Measurements from ENCODE around the gene PICK1.

The PICK1 gene

DNA sequence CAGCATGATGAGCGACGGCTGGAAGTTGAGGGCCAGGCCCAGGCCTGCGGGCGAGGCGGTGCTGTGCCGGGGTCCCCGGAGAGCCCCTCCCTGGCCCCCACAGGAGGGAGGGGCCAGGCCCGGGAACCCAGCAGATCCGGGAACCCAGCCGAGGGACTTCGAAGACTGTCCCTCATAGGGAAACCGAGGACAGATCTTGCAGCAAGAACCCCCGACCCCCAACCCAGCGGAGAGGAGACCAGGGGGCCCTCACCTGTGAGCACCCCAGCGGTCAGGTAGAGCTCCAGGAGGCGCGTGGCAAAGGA, 24.4 kb downstream of the PICK1 start:
- Mint-ChIP-seq H3K9me3 (no peaks in the 10 kb centered on the region), H3K4me1 (ENCODE audit: low read depth) (peaks cover 10% of the 10 kb centered on the region), H3K27ac (no peak overlapping the region), H3K36me3 (ENCODE audit: low read depth) (no peaks in the 10 kb centered on the region), H3K27me3 (peaks cover 77% of the 10 kb centered on the region), H3K4me3 (no peak overlapping the region)
- intact Hi-C loops (cut with micrococcal nuclease) = no loop called here

DNA sequence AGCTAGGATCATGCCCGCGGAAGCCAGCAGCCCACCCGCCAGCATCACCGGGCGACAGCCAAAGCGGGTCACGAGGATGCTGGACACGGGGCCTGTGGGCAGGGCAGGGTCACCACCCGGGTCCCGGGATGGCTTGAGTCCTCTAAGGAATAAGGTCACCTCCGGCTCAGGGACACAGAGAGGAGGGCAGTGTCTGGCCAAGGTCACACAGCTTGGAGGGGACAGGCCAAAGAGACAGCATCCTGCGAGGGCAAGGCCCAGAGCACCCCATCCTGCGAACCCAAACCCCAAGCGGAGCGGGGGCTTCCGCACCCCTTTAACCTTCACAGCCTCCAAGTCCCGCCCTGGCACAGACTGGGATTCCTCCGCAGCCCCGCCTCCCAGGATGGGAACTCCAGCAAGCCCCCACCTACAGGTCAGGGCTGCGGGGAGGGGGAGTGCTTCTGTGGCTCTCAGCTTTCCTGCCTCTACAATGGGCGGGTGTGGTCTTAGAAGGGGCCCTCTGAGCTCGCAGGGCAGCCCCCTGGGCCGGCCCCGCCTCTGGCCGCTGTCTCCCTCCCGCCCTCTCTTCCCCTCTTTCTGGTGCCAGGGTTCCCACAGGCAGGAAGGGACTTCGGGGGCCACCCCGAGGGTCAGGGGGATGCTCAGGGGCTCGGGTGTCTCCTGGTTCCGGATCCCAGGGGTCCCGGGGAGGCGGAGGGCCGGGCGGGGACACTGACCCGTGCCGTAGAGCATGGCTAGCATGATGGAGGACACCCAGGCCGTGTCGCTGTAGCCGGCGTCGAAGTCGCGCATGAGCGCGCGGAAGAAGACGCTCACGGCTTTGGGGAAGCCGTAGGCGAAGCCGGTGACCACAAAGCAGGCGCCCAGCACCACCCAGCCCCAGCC, 25.0 kb downstream of the PICK1 start:
- no peak overlapping the region for H3K27ac Mint-ChIP-seq
- intact Hi-C loops (cut with micrococcal nuclease) = no loop called here
- H3K27me3 Mint-ChIP-seq = peaks cover 81% of the 10 kb centered on the region
- peaks cover 10% of the 10 kb centered on the region for H3K4me1 Mint-ChIP-seq (ENCODE audit: low read depth)
- H3K4me3 Mint-ChIP-seq = no peak overlapping the region
- H3K9me3 Mint-ChIP-seq = no peaks in the 10 kb centered on the region
- no peaks in the 10 kb centered on the region for H3K36me3 Mint-ChIP-seq (ENCODE audit: low read depth)

DNA sequence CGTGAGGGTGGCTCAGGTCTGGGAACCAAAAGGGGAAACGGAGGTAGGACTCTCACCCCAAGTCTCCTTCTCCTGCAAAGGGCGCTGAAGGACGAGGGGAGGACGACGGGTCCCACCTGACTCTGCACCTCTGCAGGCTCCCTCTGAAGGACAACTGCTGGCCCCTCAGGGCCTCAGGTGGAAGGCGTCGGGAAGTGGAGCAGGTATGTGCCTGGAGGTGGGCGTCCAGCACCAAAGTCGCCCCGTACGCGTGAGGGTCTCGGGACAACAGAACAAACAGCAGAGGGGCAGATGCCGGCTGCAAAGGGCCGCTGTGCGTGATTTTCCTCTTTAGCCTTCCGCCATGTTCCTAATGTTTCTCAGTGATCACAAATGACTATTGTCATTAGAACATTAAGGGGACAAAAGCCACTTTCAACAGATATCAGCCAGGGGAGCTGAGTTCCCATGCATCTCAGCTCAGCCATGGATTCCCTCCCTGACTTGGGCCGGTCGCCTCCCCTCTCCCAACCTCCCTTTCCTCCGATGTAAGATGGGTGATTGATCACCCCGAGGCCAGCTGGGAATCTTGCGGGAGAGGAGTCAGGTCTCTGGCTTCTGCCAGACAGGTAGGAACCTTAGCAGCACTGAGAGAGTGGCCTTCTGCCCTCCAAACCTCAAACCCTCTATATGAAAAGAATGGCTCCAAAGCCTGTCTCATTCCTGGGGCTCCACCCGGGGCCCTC, 25.9 kb downstream of the PICK1 start:
- no peak overlapping the region for H3K4me3 Mint-ChIP-seq
- no peak overlapping the region for H3K27ac Mint-ChIP-seq
- H3K36me3 Mint-ChIP-seq (ENCODE audit: low read depth) = no peaks in the 10 kb centered on the region
- H3K27me3 Mint-ChIP-seq = peaks cover 89% of the 10 kb centered on the region
- peaks cover 10% of the 10 kb centered on the region for H3K4me1 Mint-ChIP-seq (ENCODE audit: low read depth)
- H3K9me3 Mint-ChIP-seq = no peaks in the 10 kb centered on the region
- intact Hi-C loops (cut with micrococcal nuclease) = no loop called here

DNA sequence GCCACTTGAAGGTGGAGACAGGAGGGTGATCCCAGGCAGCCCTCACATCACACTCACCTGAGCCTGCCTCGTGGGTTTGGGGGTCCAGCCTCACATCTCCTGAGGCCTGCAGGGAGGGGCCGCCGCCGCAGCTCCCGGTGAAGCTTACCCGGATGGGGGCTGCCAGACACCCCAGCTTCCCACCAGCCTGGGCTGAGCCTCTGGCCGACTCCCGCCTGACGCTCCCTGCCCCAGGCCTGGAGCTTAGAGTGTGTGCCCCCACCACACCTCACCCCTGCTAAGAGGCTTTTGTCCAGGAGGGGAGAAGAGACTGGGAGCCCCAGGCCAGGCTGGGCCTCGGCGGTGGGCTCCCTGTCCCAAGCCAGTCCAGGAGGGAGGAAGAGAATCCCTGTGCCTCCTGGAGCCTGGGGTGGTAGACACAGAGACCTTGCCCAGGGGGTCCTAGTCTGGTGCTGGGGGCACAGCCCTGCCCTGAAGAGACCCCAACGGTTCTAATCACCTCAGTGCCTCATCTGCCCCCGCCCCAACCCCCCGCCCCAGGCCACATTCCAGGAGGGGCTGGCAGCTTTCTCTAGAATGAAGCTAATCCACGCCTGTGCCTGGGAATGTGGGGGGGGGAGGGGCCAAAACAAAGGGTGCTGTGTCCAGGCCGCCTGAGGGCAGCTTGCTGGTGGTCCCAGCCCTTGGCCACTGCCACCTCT, 26.9 kb downstream of the PICK1 start, which contains the start of gene SLC16A8:
SLC16A8 (minus strand) TSS at position 254 of the 701 bp plus-strand sequence. CDS start 1,311 bp downstream, outside the sequence.
- Mint-ChIP-seq H3K27ac (no peak within 1 kb of the TSS), H3K9me3 (no peaks in the 10 kb centered on the region), H3K27me3 (peaks cover 87% of the 10 kb centered on the region), H3K36me3 (ENCODE audit: low read depth) (no peaks in the 10 kb centered on the region), H3K4me1 (ENCODE audit: low read depth) (peaks cover 10% of the 10 kb centered on the region), H3K4me3 (no peak within 1 kb of the TSS)
- intact Hi-C loops (cut with micrococcal nuclease) = no loop called here

DNA sequence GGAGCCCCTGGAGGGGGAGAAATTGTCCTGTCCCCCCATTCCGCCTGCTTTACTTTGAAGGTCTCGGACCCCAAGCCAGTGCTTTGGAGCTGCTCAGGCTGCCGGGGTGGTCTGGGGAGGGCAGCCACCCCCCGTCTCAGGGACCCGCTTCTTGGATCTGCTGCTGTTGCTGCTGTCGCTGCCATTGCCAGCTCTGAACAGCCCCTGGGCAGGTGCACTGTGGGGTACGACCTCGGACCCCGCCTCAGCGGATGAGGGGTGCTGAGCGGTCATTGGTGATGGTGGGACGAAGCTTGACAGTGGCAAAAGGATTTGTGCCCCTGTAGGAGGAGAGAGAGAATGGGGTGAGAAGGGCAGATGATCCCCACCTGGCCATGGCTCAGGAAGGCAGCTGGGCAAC, 27.9 kb downstream of the PICK1 start:
- H3K27me3 Mint-ChIP-seq = peaks cover 84% of the 10 kb centered on the region
- H3K9me3 Mint-ChIP-seq = no peaks in the 10 kb centered on the region
- no peak overlapping the region for H3K4me3 Mint-ChIP-seq
- intact Hi-C loops (cut with micrococcal nuclease) = no loop called here
- peaks cover 10% of the 10 kb centered on the region for H3K4me1 Mint-ChIP-seq (ENCODE audit: low read depth)
- H3K27ac Mint-ChIP-seq = no peak overlapping the region
- H3K36me3 Mint-ChIP-seq (ENCODE audit: low read depth) = no peaks in the 10 kb centered on the region

DNA sequence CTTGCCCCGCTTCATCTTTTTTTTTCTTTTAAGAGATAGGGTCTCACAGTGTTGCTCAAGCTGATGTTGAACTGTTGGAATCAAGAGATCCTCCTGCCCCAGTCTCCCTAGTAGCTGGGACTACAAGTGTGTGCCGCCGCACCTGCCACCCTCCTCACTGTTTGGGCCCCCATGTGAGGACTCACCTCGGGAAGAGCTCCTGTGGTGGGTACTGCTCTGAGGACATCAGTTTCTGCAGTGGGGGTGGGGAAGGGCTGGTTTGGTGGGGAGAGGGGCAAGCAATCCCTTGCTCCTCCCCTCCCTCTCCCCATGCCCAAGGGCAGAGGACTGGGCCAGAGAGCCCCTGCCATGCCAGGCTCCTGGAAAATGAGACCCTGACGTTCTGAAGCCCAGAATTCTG, 28.3 kb downstream of the PICK1 start:
- Mint-ChIP-seq H3K4me3 (no peak overlapping the region), H3K9me3 (no peaks in the 10 kb centered on the region), H3K36me3 (ENCODE audit: low read depth) (no peaks in the 10 kb centered on the region), H3K27me3 (peaks cover 84% of the 10 kb centered on the region), H3K27ac (no peak overlapping the region), H3K4me1 (ENCODE audit: low read depth) (peaks cover 10% of the 10 kb centered on the region)
- intact Hi-C loops (cut with micrococcal nuclease) = no loop called here

DNA sequence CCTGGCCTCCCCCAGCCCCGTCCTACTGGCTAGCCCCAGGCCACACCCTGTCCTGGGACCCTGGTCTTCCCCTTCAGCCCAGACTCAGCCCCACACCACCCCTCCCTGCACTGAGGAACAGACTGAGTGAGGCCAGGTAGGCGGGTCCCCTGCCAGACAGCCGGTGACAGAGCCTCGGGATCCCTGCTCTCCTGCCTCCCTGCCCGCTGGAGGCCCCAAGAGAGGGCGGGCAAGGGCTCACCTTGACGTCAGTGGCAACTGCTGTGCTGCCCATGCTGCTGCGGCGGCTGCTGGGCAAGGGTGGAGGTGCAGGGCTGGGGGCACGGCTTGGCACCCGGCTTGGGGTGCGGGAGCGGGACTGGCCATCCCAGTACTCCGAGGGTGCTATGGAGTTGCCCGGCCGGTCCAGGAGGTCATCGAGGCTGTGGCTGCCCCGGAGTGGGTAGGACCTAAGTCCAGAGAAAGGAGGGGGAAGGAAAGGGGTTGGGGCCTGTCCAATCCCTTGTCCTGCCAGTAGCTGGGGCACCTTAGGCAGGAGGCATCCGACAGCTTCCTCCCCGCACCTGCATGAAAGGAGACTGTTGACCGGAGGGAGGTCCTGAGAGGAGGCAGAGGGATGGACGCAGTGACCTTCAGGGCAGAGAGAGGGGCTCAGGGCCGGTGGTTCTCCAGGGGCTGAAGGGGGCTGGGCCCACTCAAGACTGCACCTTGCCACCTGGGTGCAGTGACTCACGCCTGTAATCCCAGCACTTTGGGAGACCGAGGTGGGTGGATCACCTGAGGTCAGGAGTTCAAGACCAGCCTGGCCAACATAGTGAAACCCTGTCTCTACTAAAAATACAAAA, 29.0 kb downstream of the PICK1 start:
- intact Hi-C loops (cut with micrococcal nuclease) = no loop called here
- no peaks in the 10 kb centered on the region for H3K36me3 Mint-ChIP-seq (ENCODE audit: low read depth)
- no peaks in the 10 kb centered on the region for H3K9me3 Mint-ChIP-seq
- peaks cover 85% of the 10 kb centered on the region for H3K27me3 Mint-ChIP-seq
- H3K27ac Mint-ChIP-seq = no peak overlapping the region
- H3K4me1 Mint-ChIP-seq (ENCODE audit: low read depth) = peaks cover 10% of the 10 kb centered on the region
- no peak overlapping the region for H3K4me3 Mint-ChIP-seq

DNA sequence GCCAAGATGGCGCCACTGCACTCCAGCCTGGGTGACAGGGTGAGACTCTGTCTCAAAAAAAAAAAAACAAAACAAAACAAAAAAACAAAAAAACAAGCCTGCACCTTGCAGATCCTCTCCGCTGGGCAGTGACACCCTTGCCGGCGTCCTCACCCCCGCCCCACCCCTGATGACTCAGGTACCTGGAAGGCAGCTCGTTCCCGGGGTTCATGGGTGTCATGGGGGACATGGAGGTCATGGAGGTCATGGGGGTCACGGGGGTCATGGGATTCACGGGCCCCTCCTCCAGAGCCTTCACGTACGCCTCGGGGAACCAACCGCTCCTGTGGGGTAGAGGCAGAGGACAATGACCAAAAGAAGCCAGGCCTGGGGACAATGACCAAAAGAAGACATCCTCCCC, 29.7 kb downstream of the PICK1 start:
- Mint-ChIP-seq H3K4me3 (no peak overlapping the region), H3K27ac (no peak overlapping the region), H3K27me3 (peaks cover 82% of the 10 kb centered on the region), H3K4me1 (ENCODE audit: low read depth) (peaks cover 7% of the 10 kb centered on the region), H3K9me3 (no peaks in the 10 kb centered on the region), H3K36me3 (ENCODE audit: low read depth) (no peaks in the 10 kb centered on the region)
- intact Hi-C loops (cut with micrococcal nuclease) = no loop called here

DNA sequence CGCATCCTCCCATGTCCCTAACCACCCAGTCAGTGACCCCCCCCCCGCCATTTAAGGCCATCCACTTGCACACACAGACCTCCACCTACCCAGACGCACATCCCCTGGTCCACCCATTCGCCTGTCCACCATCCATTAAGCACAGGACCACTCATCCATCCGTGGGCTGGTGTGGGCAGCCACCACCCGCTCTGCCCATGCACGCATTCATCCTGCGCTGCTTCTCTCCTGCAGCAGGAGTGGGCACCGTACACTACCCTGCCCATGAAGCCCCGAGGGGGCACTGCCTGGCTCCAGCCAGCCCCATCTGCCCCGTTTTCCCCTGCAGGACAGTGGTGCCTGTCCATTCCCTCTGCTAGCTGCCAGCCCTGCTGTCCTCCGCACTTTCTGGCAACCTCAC, 30.7 kb downstream of the PICK1 start:
- no peaks in the 10 kb centered on the region for H3K9me3 Mint-ChIP-seq
- H3K4me1 Mint-ChIP-seq (ENCODE audit: low read depth) = no peaks in the 10 kb centered on the region
- peaks cover 73% of the 10 kb centered on the region for H3K27me3 Mint-ChIP-seq
- H3K4me3 Mint-ChIP-seq = no peak overlapping the region
- H3K36me3 Mint-ChIP-seq (ENCODE audit: low read depth) = no peaks in the 10 kb centered on the region
- H3K27ac Mint-ChIP-seq = no peak overlapping the region
- intact Hi-C loops (cut with micrococcal nuclease) = no loop called here

DNA sequence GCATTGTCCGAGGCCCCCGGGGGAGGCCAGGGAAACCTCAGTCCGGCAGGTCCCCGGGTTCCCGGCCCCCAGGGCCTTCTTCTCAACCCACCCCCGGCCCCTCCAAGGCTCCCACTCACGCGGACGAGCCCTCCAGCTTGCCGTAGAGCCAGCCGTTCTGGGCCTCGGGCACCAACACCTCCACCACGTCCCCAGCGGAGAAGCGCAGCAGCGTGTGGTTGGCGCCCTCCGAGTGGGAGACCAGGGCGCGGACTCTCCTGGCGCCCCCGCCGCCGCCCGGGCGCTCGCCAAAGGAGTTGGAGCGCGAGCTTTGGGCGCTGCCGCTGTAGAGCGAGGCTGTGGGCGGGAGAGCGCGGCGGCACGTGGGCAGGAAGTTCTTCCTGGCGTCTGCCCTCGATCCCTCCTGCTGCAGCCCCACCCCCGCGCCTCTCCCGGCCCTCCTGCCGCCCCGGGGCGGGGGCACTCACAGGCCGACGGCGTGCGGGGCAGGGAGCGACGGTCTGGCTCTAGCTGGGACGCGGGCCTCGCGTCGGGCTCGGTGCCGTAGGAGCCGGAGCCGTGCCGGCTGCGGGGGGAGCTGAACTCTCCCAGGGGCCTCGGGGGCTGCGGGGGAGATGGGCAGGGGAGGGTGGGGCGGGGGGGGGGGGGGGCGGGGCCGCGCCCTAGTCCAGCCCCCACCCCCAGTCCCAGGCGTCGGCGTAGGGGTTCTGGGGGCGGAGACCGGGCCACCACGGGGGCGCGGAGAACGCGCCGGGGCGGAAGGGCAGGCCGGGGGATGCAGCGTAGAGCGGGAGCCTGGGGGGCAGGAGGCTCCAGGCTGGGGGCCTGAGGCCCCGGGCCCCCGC, 31.6 kb downstream of the PICK1 start:
- Mint-ChIP-seq H3K9me3 (no peaks in the 10 kb centered on the region), H3K4me1 (ENCODE audit: low read depth) (no peaks in the 10 kb centered on the region), H3K4me3 (no peak overlapping the region), H3K36me3 (ENCODE audit: low read depth) (no peaks in the 10 kb centered on the region), H3K27me3 (peaks cover 68% of the 10 kb centered on the region), H3K27ac (no peak overlapping the region)
- intact Hi-C loops (cut with micrococcal nuclease) = no loop called here

DNA sequence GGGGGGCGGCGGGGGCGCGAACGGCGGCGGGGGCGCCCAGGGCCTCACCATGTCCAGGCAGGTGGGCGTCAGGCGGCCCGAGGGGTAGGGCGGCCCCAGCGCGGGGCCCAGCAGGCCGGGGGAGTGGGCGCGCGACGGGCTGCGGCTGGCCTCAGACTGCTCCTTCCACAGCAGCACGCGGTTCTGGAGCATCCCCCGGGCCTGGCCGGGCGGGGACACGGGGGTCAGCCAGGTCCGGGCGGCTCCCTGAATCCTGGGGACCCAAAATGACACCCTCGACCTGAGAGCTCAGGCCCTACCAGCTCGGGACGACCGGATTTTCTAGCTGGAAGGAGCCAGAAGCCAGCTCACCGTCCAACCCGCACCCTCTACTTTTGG, 32.3 kb downstream of the PICK1 start:
- Mint-ChIP-seq H3K9me3 (no peaks in the 10 kb centered on the region), H3K27ac (no peak overlapping the region), H3K27me3 (peaks cover 65% of the 10 kb centered on the region), H3K4me3 (no peak overlapping the region), H3K36me3 (ENCODE audit: low read depth) (no peaks in the 10 kb centered on the region), H3K4me1 (ENCODE audit: low read depth) (no peaks in the 10 kb centered on the region)
- intact Hi-C loops (cut with micrococcal nuclease) = no loop called here

DNA sequence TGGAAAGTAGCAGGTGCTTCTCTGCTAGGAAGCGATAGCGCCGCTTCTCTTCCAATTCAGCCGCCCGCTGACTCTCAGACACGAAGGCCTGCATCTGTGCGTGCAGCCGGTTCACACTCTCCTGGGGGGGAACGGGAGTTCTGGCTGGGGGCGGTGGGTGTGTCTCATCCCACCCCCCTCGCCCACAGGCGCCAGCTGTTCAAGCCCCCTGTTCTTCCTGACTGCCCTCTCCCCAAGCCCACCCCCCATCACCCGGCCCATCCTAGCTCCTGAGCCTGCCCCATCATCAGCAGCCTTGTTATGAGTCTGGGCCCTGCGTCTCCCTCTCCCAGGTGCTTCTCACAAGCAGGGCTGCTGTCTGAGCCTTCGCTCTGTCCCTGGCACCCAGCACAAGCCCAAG, 39.9 kb downstream of the PICK1 start:
- H3K4me1 Mint-ChIP-seq (ENCODE audit: low read depth) = no peaks in the 10 kb centered on the region
- H3K27ac Mint-ChIP-seq = no peak overlapping the region
- H3K9me3 Mint-ChIP-seq = no peaks in the 10 kb centered on the region
- H3K36me3 Mint-ChIP-seq (ENCODE audit: low read depth) = no peaks in the 10 kb centered on the region
- intact Hi-C loops (cut with micrococcal nuclease) = no loop called here
- peaks cover 25% of the 10 kb centered on the region for H3K27me3 Mint-ChIP-seq
- no peak overlapping the region for H3K4me3 Mint-ChIP-seq

All from dendritic cell treated with granulocyte-macrophage colony-stimulating factor and Interleukin-4, amounts not matched to agents 40 ng/mL and 50 ng/mL, for 4 days (primary cell).